GM20000 (cell line): Measurements from ENCODE around the gene PARD6B.
A peak's percentile ranks its signal among the peaks of the same experiment; 100 is the strongest.
"Not testable (repeated sequence)": the region's sequence is repeated elsewhere in the genome, so short reads cannot be mapped to it uniquely, and the experiment has no call there.

ENCODE experiments used
- DNase-seq: peaks from one replicate; pipeline ENCODE4 v3.0.0; 2012; ENCODE audit warnings: low spot score
- CTCF ChIP-seq: IDR thresholded peaks from 2 replicates; pipeline ENCODE4 v1.5.1; 2012; ENCODE audit warnings: mild to moderate bottlenecking, control low read depth; ENCODE audit errors: extremely low read depth, missing control alignments

Gene PARD6B

GRCh38 chr20:50792708-50793574 lies 61.6 kb downstream of the PARD6B start:
- no peak for DNase-seq
- no peak for TF ChIP-seq CTCF

- peak; percentile 41 for TF ChIP-seq CTCF
- DNase-seq: not testable (repeated sequence)
Observed at GRCh38 chr20:50793575-50794016, 62.2 kb downstream of the PARD6B start.

GRCh38 chr20:50794181-50794845 lies 62.9 kb downstream of the PARD6B start:
- DNase-seq: no peak
- no peak for TF ChIP-seq CTCF

GRCh38 chr20:50794846-50795634 lies 63.7 kb downstream of the PARD6B start, which contains the start of gene BCAS4:
TSS of gene BCAS4 (plus strand) at chr20:50795061. CDS start at chr20:50795084, 23 bp downstream.
- peak; percentile 98 for TF ChIP-seq CTCF
- peak; percentile 98 for DNase-seq

DNA sequence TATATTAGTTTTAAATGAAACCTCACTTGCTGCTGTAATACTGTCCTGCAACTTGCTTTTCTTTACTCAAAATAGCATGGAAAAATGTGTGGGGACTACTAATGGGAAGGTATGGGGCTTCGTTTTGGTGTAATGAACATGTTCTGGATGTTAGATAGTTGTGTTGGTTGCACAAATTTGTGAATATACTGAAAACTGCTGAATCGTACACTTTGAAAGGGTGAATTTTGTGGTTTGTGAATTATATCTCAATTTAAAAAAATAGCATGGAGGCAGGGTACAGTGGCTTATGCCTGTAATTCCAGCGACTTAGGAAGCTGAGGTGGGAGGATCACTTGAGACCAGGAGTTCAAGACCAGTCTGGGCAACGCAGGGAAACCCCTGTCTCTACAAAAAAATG lies 65.8 kb downstream of the PARD6B start:
- no peak for TF ChIP-seq CTCF
- DNase-seq: no peak

DNA sequence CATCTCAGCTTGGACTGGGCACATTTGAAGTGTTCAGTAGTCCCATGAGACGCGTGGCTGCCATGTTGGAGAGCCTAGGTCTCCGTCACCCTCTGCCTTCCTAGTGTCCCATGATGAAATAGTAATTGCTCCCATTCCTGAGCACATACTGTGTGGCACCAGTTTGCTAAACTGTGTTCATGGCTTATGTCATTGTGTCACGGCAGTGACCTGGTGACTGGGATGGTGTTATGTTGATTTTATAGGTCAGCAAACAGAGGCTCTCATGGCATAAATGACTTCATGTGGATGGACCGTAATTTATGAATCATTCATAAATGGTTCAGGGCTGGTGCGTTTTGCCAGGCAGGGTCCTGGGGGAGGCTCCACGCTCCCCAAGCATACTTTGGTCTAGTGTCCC lies 67.3 kb downstream of the PARD6B start:
- TF ChIP-seq CTCF: no peak
- DNase-seq: no peak
